GM19324 (cell line): Measurements from ENCODE around the gene PBX1.

Experiments used
- ATAC-seq: cut with Tn5 transposase; IDR thresholded peaks from one replicate; pipeline ENCODE4 v1.9.1; 2021; ENCODE audit warnings: mild to moderate bottlenecking, moderate library complexity; ENCODE audit not compliant: unreplicated experiment, low FRiP score

The PBX1 gene

GRCh38 chr1:164790081-164790480 is 231.1 kb downstream of the PBX1 start:
- ATAC-seq: no peak

GRCh38 chr1:164792410-164793004 is 233.5 kb downstream of the PBX1 start:
- ATAC-seq: no peak

- ATAC-seq: no peak
Observed at GRCh38 chr1:164794356-164794755, 235.4 kb downstream of the PBX1 start.

GRCh38 chr1:164796916-164797315 is 237.9 kb downstream of the PBX1 start:
- ATAC-seq: no peak

GRCh38 chr1:164801246-164801731 is 242.3 kb downstream of the PBX1 start:
- ATAC-seq: no peak

GRCh38 chr1:164801791-164802502 is 243.0 kb downstream of the PBX1 start:
- ATAC-seq: no peak

- no peak for ATAC-seq
Observed at GRCh38 chr1:164802529-164803282, 243.7 kb downstream of the PBX1 start.

GRCh38 chr1:164803366-164803765 is 244.4 kb downstream of the PBX1 start:
- ATAC-seq: no peak

GRCh38 chr1:164804366-164804765 is 245.4 kb downstream of the PBX1 start:
- no peak for ATAC-seq

GRCh38 chr1:164805399-164805798 is 246.4 kb downstream of the PBX1 start:
- no peak for ATAC-seq

GRCh38 chr1:164806531-164806930 is 247.5 kb downstream of the PBX1 start:
- no peak for ATAC-seq

- no peak for ATAC-seq
Observed at GRCh38 chr1:164813776-164814175, 254.8 kb downstream of the PBX1 start.

GRCh38 chr1:164821648-164822047 is 262.7 kb downstream of the PBX1 start:
- no peak for ATAC-seq

GRCh38 chr1:164823486-164824279 is 264.7 kb downstream of the PBX1 start:
- no peak for ATAC-seq

- ATAC-seq: no peak
Observed at GRCh38 chr1:164824542-164824941, 265.6 kb downstream of the PBX1 start.

- ATAC-seq: no peak
Observed at GRCh38 chr1:164830628-164831027, 271.6 kb downstream of the PBX1 start.

- no peak for ATAC-seq
Observed at GRCh38 chr1:164834641-164835040, 275.7 kb downstream of the PBX1 start.

GRCh38 chr1:164836614-164837018 is 277.6 kb downstream of the PBX1 start:
- no peak for ATAC-seq

- no peak for ATAC-seq
Observed at GRCh38 chr1:164838786-164839185, 279.8 kb downstream of the PBX1 start.

- no peak for ATAC-seq
Observed at GRCh38 chr1:164840936-164841335, 282.0 kb downstream of the PBX1 start.
